ENCODE results near the gene SHISA8. TPM values are rescaled to one million over a fixed set of nuclear protein-coding genes. Genes with fewer than 3 reads are reported as not detected.
A peak's percentile ranks its signal among the peaks of the same experiment; 100 is the strongest.

The SHISA8 gene
- total and polyA plus RNA-seq, 2 of the 13 experiments (the other 11 are each of a cell fraction or from before 2014, with no cell fraction given): not detected

- TF ChIP-seq ZNF280B (CRISPR knock-in tag; IDR thresholded peaks at IDR 0.05; ENCODE audit: borderline replicate concordance) (no peak; the same call in 1 of the 2 replicates), SIX4 (CRISPR knock-in tag; IDR thresholded peaks at IDR 0.05) (0 out of 2 replicates have a peak, but pooled peaks have one; percentile 14), HNF4G (IDR thresholded peaks at IDR 0.05; ENCODE audit: borderline replicate concordance, low read depth, low read length) (peak; percentile 10; the same call in 1 of the 2 replicates), HNF4G (CRISPR knock-in tag; IDR thresholded peaks at IDR 0.05; ENCODE audit: borderline replicate concordance, low read depth) (no peak), ZNF17 (CRISPR knock-in tag; IDR thresholded peaks at IDR 0.05) (no peak), SIX1 (CRISPR knock-in tag; IDR thresholded peaks at IDR 0.05; ENCODE audit: borderline replicate concordance) (no peak), ZNF333 (CRISPR knock-in tag; IDR thresholded peaks at IDR 0.05; ENCODE audit: borderline replicate concordance) (no peak), ZNF790 (CRISPR knock-in tag; IDR thresholded peaks at IDR 0.05; ENCODE audit: borderline replicate concordance) (no peak), ZMYM2 (CRISPR knock-in tag; IDR thresholded peaks at IDR 0.05) (peak; percentile 46; the same call in 1 of the 2 replicates), ATF1 (CRISPR knock-in tag; IDR thresholded peaks at IDR 0.05) (no peak), HMG20B (CRISPR knock-in tag; conservative IDR thresholded peaks at IDR 0.05) (no peak), KDM2A (CRISPR knock-in tag; IDR thresholded peaks at IDR 0.05; ENCODE audit: borderline replicate concordance, low read depth) (no peak; the same call in 1 of the 2 replicates), ARID2 (CRISPR knock-in tag; IDR thresholded peaks at IDR 0.05; ENCODE audit: borderline replicate concordance) (peak; percentile 69; the same call in 1 of the 2 replicates), MLXIP (CRISPR knock-in tag; IDR thresholded peaks at IDR 0.05; ENCODE audit: borderline replicate concordance) (no peak; the same call in 1 of the 2 replicates), ZNF713 (CRISPR knock-in tag; IDR thresholded peaks at IDR 0.05) (0 out of 2 replicates have a peak, but pooled peaks have one; percentile 30), NCOA1 (CRISPR knock-in tag; IDR thresholded peaks at IDR 0.05) (peak; percentile 91), ZNF44 (CRISPR knock-in tag; IDR thresholded peaks at IDR 0.05) (peak; percentile 94), NFYB (CRISPR knock-in tag; IDR thresholded peaks at IDR 0.05) (peak; percentile 99), RBFOX2 (IDR thresholded peaks at IDR 0.05; ENCODE audit: low read depth, low read length) (peak; percentile 53; the same call in 1 of the 2 replicates)
Observed at GRCh38 chr22:41946629-41947423, 32.0 kb upstream of the SHISA8 start, which contains the start of gene CENPM (continued).

Data from HepG2 (cell line).